Stomach (tissue), 9 donors: ENCODE measurements around the gene ATIC. TPM values are rescaled to one million over a fixed set of nuclear protein-coding genes. Genes with fewer than 3 reads are reported as not detected.

Experiments
- DNase-seq, 2 donors: peaks; one replicate each; pipeline versions ENCODE4 v3.0.0 to v3.0.0-alpha.2; 2013 to 2019
- H3K27ac ChIP-seq, 5 donors: fragments of 200-600 bp in 4 of 5; sonication (generic) in 4 of 5; one replicate each; pipeline ENCODE4 v1.5.1; 2013 to 2019; ENCODE audit warnings: mild to moderate bottlenecking in 1 of 5, moderate library complexity in 1 of 5
- H3K27me3 ChIP-seq, 3 donors: fragments of 200-600 bp; sonication (generic); one replicate each; pipeline ENCODE4 v1.5.1; 2017 to 2019; ENCODE audit warnings: mixed run types in 1 of 3
- H3K36me3 ChIP-seq, 4 donors: fragments of 200-600 bp; sonication (generic); 1 replicate in 3 of 4; 2 replicates in 1 of 4; pipeline ENCODE4 v1.5.1; 2016 to 2019
- H3K4me1 ChIP-seq, 4 donors: fragments of 200-600 bp; sonication (generic); one replicate each; pipeline ENCODE4 v1.5.1; 2016 to 2019
- H3K4me3 ChIP-seq, 4 donors: fragments of 200-600 bp; sonication (generic) in 3 of 4; one replicate each; pipeline ENCODE4 v1.5.1; 2016 to 2019; ENCODE audit warnings: mild to moderate bottlenecking in 1 of 4
- H3K9me3 ChIP-seq, 4 donors: fragments of 200-600 bp; sonication (generic); one replicate each; pipeline ENCODE4 v1.5.1; 2016 to 2019
- EP300 ChIP-seq: sonication (generic); formaldehyde crosslinking; IDR thresholded peaks from one replicate; pipeline ENCODE4 v1.6.1; 2017; ENCODE audit warnings: antibody characterized with exemption
- POLR2A ChIP-seq, 4 donors: fragments of 450-650 bp; IDR thresholded peaks; one replicate each; pipeline ENCODE4 v1.6.1; 2016; ENCODE audit warnings: antibody characterized with exemption in 4 of 4, control low read depth in 2 of 4, mild to moderate bottlenecking in 1 of 4, moderate library complexity in 1 of 4
- POLR2AphosphoS5 ChIP-seq, 3 donors: sonication (generic); formaldehyde crosslinking; IDR thresholded peaks; one replicate each; pipeline ENCODE4 v1.6.1; 2016; ENCODE audit warnings: antibody characterized with exemption in 3 of 3
- WGBS, 5 donors: extraction: QIAGEN DNeasy Blood & Tissue Kit in 3 of 5; methylation state at CpG; one replicate each; pipeline versions ENCODE4 v1.1.5 to v1.1.7; 2013 to 2018; 5-methylcytosine and 5-hydroxymethylcytosine counted together
- intact Hi-C: fragments of 100-400 bp; cut with DNase I; formaldehyde crosslinking; loops from one replicate; pipeline ENCODE4 v1.15.1; 2023; ENCODE audit warnings: low total_unique reads
- polyA plus RNA-seq, 3 donors: library from polyadenylated mRNA; stranded (reverse); fragments of 200-250 nt; gene quantifications; one replicate each; pipeline ENCODE4 v1.2.3, GENCODE V29; 2013
- total RNA-seq, 5 donors: library from RNA; depleted of rRNA; stranded (reverse); fragments of >200 nt; gene quantifications; one replicate each; pipeline versions ENCODE4 v1.1.0 to v1.2.3, GENCODE V29; 2014 to 2016
- TF ChIP-seq, protein P1 (sequence below), 7 experiments: fragments of 450-650 bp in 4 of 7; fragments of 200-600 bp in 3 of 7; sonication (generic) in 3 of 7; IDR thresholded peaks; one replicate each; pipeline ENCODE4 v1.5.1; 2016 to 2019; ENCODE audit warnings: antibody characterized with exemption in 7 of 7, control low read depth in 2 of 7, mild to moderate bottlenecking in 1 of 7
- donor health status: healthy with polysubstance abuse.
- donor health status: Bipolar disorder and iron deficiency.
- donor health status: healthy.

The ATIC gene
- total and polyA plus RNA-seq, 8 donors, result 9.4 to 125 (median 76.6) TPM

DNA sequence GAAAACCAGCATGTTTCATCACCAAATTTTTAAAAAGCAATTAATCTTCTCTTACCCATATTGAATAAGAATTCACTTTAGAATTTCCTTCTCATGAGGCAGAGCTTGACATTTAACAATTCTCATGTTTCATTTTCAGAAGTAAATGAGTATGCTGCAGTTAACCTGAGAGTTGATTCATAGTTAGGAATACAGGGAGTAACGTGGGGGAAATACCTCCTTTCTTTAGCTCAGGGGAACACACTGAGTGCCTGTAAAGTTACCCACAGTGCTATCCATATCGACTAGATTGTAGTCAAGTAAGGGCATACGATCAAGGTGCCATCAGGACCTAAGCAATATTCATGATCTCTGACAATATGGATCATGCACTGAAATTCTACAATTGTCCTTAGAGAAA, 38.9 kb upstream of the ATIC start:
- Histone ChIP-seq H3K27me3 (no peaks in the 10 kb centered on the region), H3K9me3 (no peaks in the 10 kb centered on the region), H3K4me1 (peaks cover 0 to 9% (median 3%) of the 10 kb centered on the region in 4 donors), H3K27ac (no peak overlapping the region), H3K4me3 (no peak overlapping the region), H3K36me3 (no peaks in the 10 kb centered on the region)
- WGBS, 5 donors, result 85 to 91% (median 88%) methylated on average over 3 of the region's 3 CpGs
- no peak for DNase-seq
- TF ChIP-seq EP300 (no peak), POLR2A (IDR thresholded peaks at IDR 0.05) (no peak), POLR2AphosphoS5 (IDR thresholded peaks at IDR 0.05) (no peak)
- TF ChIP-seq, protein P1, sequence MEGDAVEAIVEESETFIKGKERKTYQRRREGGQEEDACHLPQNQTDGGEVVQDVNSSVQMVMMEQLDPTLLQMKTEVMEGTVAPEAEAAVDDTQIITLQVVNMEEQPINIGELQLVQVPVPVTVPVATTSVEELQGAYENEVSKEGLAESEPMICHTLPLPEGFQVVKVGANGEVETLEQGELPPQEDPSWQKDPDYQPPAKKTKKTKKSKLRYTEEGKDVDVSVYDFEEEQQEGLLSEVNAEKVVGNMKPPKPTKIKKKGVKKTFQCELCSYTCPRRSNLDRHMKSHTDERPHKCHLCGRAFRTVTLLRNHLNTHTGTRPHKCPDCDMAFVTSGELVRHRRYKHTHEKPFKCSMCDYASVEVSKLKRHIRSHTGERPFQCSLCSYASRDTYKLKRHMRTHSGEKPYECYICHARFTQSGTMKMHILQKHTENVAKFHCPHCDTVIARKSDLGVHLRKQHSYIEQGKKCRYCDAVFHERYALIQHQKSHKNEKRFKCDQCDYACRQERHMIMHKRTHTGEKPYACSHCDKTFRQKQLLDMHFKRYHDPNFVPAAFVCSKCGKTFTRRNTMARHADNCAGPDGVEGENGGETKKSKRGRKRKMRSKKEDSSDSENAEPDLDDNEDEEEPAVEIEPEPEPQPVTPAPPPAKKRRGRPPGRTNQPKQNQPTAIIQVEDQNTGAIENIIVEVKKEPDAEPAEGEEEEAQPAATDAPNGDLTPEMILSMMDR (IDR thresholded peaks at IDR 0.05), result no peak
- intact Hi-C loops, result no loop called here

GRCh38 chr2:215274829-215275228, 37.0 kb upstream of the ATIC start:
- H3K4me3 ChIP-seq, result no peak overlapping the region
- H3K9me3 ChIP-seq, result no peaks in the 10 kb centered on the region
- 37 to 60% (median 47%) methylated on average over 7 of the region's 7 CpGs for WGBS, 5 donors
- intact Hi-C loops, result no loop called here
- H3K36me3 ChIP-seq, result no peaks in the 10 kb centered on the region
- H3K27me3 ChIP-seq, result no peaks in the 10 kb centered on the region
- H3K27ac ChIP-seq, result no peak overlapping the region
- DNase-seq, result peak in 1 of 2 donors; percentile 8
- peaks cover 0 to 3% (median 0%) of the 10 kb centered on the region in 4 donors for H3K4me1 ChIP-seq
- TF ChIP-seq POLR2A (IDR thresholded peaks at IDR 0.05) (no peak), EP300 (no peak), POLR2AphosphoS5 (IDR thresholded peaks at IDR 0.05) (no peak)
- TF ChIP-seq, protein P1 (IDR thresholded peaks at IDR 0.05), result no peak

DNA sequence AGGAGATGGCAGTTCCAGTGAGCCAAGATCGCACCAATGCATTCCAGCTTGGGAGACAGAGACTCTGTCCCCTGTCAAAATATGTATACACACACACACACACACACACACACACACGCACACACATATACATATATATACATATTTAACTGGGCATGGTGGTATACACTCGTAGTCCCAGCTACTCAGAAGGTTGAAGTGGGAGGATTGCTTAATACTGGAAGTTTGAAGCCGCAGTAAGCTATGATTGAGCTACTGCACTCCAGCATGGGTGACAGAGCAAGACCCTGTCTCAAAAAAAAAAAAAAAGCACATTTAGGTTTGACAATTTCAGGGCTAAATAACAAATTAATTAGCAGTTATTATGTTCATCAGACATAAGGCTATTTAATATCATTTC, 36.0 kb upstream of the ATIC start:
- no peaks in the 10 kb centered on the region for H3K36me3 ChIP-seq
- no peaks in the 10 kb centered on the region for H3K4me1 ChIP-seq
- no peaks in the 10 kb centered on the region for H3K9me3 ChIP-seq
- H3K4me3 ChIP-seq, result no peak overlapping the region
- H3K27me3 ChIP-seq, result no peaks in the 10 kb centered on the region
- intact Hi-C loops, result no loop called here
- 72 to 94% (median 76%) methylated on average over 4 of the region's 4 CpGs for WGBS, 5 donors
- DNase-seq, result no peak
- H3K27ac ChIP-seq, result no peak overlapping the region
- no peak for TF ChIP-seq EP300
- no peak for TF ChIP-seq POLR2A (IDR thresholded peaks at IDR 0.05)
- TF ChIP-seq POLR2AphosphoS5 (IDR thresholded peaks at IDR 0.05), result no peak
- TF ChIP-seq, protein P1 (IDR thresholded peaks at IDR 0.05), result no peak

GRCh38 chr2:215277944-215278343, 33.9 kb upstream of the ATIC start:
- Histone ChIP-seq H3K36me3 (no peaks in the 10 kb centered on the region), H3K4me1 (no peaks in the 10 kb centered on the region), H3K27ac (no peak overlapping the region), H3K9me3 (no peaks in the 10 kb centered on the region), H3K4me3 (no peak overlapping the region), H3K27me3 (no peaks in the 10 kb centered on the region)
- 27 to 57% (median 45%) methylated on average over 3 of the region's 3 CpGs for WGBS, 5 donors
- intact Hi-C loops, result no loop called here
- TF ChIP-seq POLR2AphosphoS5 (IDR thresholded peaks at IDR 0.05), result no peak
- TF ChIP-seq, protein P1 (IDR thresholded peaks at IDR 0.05), result no peak
- no peak for TF ChIP-seq EP300
- no peak for TF ChIP-seq POLR2A (IDR thresholded peaks at IDR 0.05)
- DNase-seq, result no peak
